BLaER1 treated with 17β-estradiol and CSF1 and Interleukin-3, amounts not matched to agents 10 nM and 100 nM (cell line): ENCODE results near the gene WDR4.

Experiments
- H3K27ac ChIP-seq, 11 experiments: shearing (Covaris generic); formaldehyde crosslinking; 2 replicates each; pipeline ENCODE4 v1.8.1; 2022
- H3K27me3 ChIP-seq, 11 experiments: shearing (Covaris generic); formaldehyde crosslinking; 2 replicates each; pipeline ENCODE4 v1.8.1; 2022
- H3K36me3 ChIP-seq, 11 experiments: shearing (Covaris generic); formaldehyde crosslinking; 2 replicates each; pipeline ENCODE4 v1.8.1; 2022
- H3K4me1 ChIP-seq, 10 experiments: shearing (Covaris generic); formaldehyde crosslinking; 2 replicates each; pipeline ENCODE4 v1.8.1; 2022
- H3K4me2 ChIP-seq, 11 experiments: shearing (Covaris generic); formaldehyde crosslinking; 2 replicates each; pipeline ENCODE4 v1.8.1; 2022
- H3K4me3 ChIP-seq, 10 experiments: shearing (Covaris generic); formaldehyde crosslinking; 2 replicates each; pipeline ENCODE4 v1.8.1; 2022
- H3K9ac ChIP-seq, 11 experiments: shearing (Covaris generic); formaldehyde crosslinking; 2 replicates each; pipeline ENCODE4 v1.8.1; 2022
- H3K9me3 ChIP-seq, 11 experiments: shearing (Covaris generic); formaldehyde crosslinking; replicated peaks in 1 of 11; 2 replicates each; pipeline ENCODE4 v1.8.1; 2022
- H4K20me1 ChIP-seq, 11 experiments: shearing (Covaris generic); formaldehyde crosslinking; 2 replicates each; pipeline ENCODE4 v1.8.1; 2022
- Cebpa-rat ChIP-seq, 11 experiments: shearing (Covaris generic); IDR thresholded peaks; 2 replicates each; pipeline ENCODE4 v1.8.1; 2022

The WDR4 gene

DNA sequence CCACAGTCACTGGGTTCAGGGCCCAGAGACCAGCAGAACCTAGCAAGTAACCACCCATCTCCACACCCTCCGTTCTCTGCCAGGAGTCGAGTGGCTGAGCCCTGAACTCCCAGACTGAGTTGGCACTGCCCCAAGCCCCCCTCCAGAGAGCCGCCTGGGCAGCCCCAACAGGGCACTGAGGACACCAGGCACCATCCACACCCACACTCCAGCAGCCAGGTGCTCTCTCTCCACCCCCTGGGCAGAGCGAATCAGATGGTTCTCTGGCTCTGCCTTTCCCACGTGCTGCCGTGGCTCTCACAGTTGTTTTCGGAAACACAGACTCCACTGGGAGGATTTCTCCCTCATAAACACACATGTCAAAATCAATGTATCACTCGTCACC lies 13.6 kb downstream of the WDR4 start:
- Histone ChIP-seq H3K9ac (peak overlapping the region in 9 of 11 experiments; percentile 7 to 64 (median 56); a peak in 16 of 22 replicates), H3K4me2 (peak overlapping the region; percentile 74 to 96 (median 85)), H3K27ac (peak overlapping the region in 8 of 11 experiments; percentile 36 to 66 (median 52); a peak in 15 of 22 replicates), H4K20me1 (peaks cover 21 to 98% (median 97%) of the 10 kb centered on the region in 11 experiments; a peak in 21 of 22 replicates), H3K4me1 (peaks cover 15 to 67% (median 52%) of the 10 kb centered on the region in 10 experiments), H3K4me3 (peak overlapping the region in 4 of 10 experiments; percentile 22 to 40 (median 26); a peak in 3 of 20 replicates), H3K9me3 (no peaks in the 10 kb centered on the region), H3K36me3 (peaks cover 64 to 94% (median 78%) of the 10 kb centered on the region in 11 experiments), H3K27me3 (no peaks in the 10 kb centered on the region)
- no peak for TF ChIP-seq Cebpa-rat (IDR thresholded peaks at IDR 0.05)

DNA sequence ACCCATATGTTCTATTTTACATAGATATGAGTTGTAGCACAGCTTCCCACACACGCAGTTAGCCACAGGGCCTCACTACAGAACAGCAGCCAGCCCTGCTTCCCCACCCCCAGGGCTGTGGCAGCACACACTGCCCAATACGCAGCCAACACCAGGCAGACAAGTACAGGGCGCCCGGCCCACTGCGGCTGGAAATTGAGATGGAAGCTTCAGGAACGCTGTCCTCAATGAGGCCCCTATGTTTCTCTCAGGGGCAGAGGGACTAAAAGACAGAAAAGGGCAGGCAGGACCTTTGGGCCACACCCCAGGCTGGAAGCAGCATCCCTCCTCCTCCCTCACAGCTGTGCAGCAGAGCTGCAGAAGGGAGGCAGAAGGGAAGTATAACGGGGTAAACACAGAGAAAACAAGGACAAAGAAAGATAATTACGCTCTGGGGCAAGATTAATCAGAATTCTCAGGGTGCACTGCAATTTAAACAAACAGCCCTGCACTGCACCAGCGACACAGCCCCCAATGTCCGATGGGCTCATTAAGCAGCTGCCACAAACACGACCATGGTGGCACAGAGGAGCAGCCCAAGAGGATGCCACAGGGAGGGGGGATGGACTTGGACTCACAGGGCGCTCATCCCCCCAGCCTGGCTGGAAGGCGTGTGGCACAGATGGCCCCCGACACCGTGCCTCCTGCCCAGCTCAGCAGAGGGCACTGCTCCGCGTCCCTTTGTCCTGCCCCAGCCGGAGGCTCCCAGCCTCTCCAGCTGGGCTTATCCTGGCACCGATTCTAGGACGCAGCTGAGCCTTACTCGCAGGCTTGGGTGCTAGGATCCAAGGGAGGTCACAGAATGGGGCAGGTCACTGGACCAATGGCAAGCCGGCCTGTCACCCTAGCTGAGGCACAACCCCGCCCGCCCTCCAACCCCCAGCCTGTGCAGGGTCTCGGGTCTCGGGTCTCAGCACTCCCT lies 14.2 kb downstream of the WDR4 start:
- Histone ChIP-seq H4K20me1 (peaks cover 21 to 98% (median 97%) of the 10 kb centered on the region in 11 experiments; a peak in 21 of 22 replicates), H3K4me2 (peak overlapping the region; percentile 74 to 96 (median 85)), H3K4me3 (0 out of 20 replicates have a peak overlapping the region, but pooled peaks of 1 of the 10 experiments have one; percentile 29), H3K27ac (peak overlapping the region in 7 of 11 experiments; percentile 44 to 66 (median 52); a peak in 13 of 22 replicates), H3K9me3 (no peaks in the 10 kb centered on the region), H3K4me1 (peaks cover 15 to 68% (median 53%) of the 10 kb centered on the region in 10 experiments), H3K27me3 (no peaks in the 10 kb centered on the region), H3K36me3 (peaks cover 64 to 94% (median 78%) of the 10 kb centered on the region in 11 experiments), H3K9ac (peak overlapping the region in 9 of 11 experiments; percentile 7 to 64 (median 56); a peak in 13 of 22 replicates)
- TF ChIP-seq Cebpa-rat (IDR thresholded peaks at IDR 0.05) = no peak

DNA sequence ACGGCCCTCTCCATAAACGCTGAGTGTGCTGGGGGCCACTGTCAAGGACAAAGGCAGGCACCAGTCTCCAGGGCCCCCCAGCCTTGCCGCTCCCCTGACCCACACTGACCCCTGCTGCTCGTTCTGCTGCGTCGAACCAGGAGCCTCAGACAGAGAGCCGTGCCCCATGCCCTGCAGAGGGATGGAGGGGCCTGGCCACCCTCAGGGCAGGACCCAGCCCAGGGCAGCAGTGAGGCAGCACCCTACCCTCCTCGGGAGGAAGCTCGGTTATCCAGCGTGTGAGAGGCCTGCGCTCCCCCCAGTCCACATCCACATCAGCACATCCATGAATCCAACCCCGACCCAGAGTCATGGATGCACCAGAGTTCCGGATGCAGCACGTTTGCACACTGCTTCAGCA lies 15.1 kb downstream of the WDR4 start:
- H4K20me1 ChIP-seq = peaks cover 21 to 98% (median 97%) of the 10 kb centered on the region in 11 experiments; a peak in 21 of 22 replicates
- H3K27ac ChIP-seq = peak overlapping the region in 1 of 11 experiments; percentile 66; a peak in 1 of 22 replicates
- H3K9ac ChIP-seq = peak overlapping the region in 3 of 11 experiments; percentile 29 to 64 (median 60); a peak in 4 of 22 replicates
- H3K27me3 ChIP-seq = no peaks in the 10 kb centered on the region
- H3K4me3 ChIP-seq = no peak overlapping the region
- peaks cover 15 to 74% (median 54%) of the 10 kb centered on the region in 10 experiments for H3K4me1 ChIP-seq
- H3K4me2 ChIP-seq = peak overlapping the region in 6 of 11 experiments; percentile 84 to 96 (median 88); a peak in 10 of 22 replicates
- TF ChIP-seq Cebpa-rat (IDR thresholded peaks at IDR 0.05) = no peak
- H3K9me3 ChIP-seq = no peaks in the 10 kb centered on the region
- peaks cover 62 to 94% (median 78%) of the 10 kb centered on the region in 11 experiments for H3K36me3 ChIP-seq

DNA sequence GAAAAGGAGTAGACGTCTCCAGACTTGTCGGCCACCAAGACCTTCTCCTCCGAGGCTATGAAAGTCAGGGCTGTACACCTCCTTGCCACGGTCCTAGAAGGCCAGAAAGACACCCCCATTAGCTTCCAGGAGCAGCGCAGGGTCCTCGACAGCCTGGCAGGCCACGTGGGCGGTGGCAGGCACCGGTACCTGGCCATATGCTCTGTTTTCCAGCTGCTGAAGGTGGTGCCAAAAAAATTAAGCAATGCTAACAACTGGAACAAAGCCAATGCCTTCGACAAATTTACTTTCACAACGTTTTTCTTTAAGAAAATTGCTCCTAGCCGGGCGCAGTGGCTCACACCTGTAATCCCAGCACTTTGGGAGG lies 15.9 kb downstream of the WDR4 start:
- H3K4me3 ChIP-seq = no peak overlapping the region
- H3K9me3 ChIP-seq = no peaks in the 10 kb centered on the region
- no peaks in the 10 kb centered on the region for H3K27me3 ChIP-seq
- peaks cover 24 to 98% (median 97%) of the 10 kb centered on the region in 11 experiments; a peak in 21 of 22 replicates for H4K20me1 ChIP-seq
- H3K4me2 ChIP-seq = no peak overlapping the region
- peaks cover 15 to 76% (median 60%) of the 10 kb centered on the region in 10 experiments for H3K4me1 ChIP-seq
- peaks cover 62 to 94% (median 78%) of the 10 kb centered on the region in 11 experiments for H3K36me3 ChIP-seq
- no peak overlapping the region for H3K27ac ChIP-seq
- H3K9ac ChIP-seq = no peak overlapping the region
- no peak for TF ChIP-seq Cebpa-rat (IDR thresholded peaks at IDR 0.05)

DNA sequence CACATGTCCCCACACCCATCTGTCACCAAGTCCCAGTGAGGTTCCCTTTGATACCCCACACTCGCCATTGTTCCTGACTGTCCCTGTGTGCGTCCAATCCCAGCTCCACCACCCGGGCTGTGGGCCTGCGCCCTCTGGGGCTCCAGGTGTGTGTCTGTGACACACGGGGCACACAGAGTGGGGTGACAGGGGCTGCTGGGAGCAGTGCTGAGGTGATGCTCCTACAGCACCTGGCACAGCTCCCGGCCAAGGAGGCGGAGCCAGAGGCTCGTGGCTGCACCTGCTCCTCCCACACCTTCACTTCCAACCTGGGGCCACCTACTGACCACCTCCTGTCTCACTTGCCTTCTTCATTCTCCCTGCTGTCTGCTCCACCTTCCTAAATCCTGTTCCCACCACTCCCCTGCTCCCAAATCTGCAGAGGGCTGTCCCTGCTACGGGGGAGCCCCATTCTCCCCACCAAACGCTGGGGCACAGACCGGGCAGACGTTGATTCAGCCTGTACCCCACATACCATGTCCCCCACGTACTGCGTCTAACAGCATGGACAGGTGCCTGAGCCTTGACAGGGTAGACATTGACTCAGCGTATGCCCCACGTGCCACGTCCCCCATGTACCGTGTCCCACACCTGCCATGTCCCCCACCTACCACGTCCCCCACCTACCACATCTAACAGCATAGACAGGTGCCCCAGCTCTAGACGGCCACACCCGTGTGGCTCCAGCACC lies 16.4 kb downstream of the WDR4 start:
- Histone ChIP-seq H3K36me3 (peaks cover 61 to 94% (median 78%) of the 10 kb centered on the region in 11 experiments), H3K9ac (no peak overlapping the region)

DNA sequence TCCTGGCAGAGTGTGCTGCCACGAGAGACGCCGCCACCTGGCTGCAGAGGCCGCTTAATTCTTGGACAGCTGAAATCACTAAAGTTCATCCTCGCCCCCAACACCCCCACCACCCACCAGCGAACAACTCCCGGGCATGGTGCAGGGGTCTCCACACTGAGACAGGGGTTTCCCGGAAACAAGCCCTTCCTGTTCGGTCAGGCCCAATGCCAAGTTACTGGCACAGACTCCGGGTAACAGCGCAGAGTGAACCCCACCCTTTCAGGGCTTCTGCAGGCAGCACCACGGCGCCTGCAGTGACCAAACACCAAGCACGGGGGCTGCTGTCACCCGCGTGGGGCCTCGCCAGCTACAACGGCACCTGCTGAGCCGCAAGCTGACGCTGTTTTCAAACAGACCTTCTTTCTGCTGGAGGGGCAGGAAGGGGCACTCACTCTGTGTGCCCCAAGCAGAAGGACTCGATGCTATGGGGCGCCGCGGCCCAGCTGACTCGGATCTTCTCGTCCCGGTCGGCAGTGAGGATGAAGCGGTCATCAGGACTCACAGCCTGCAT lies 17.4 kb downstream of the WDR4 start:
- H3K4me1 ChIP-seq = peaks cover 21 to 77% (median 60%) of the 10 kb centered on the region in 10 experiments
- H3K27me3 ChIP-seq = no peaks in the 10 kb centered on the region
- H3K27ac ChIP-seq = no peak overlapping the region
- peaks cover 37 to 98% (median 97%) of the 10 kb centered on the region in 11 experiments; a peak in 21 of 22 replicates for H4K20me1 ChIP-seq
- no peaks in the 10 kb centered on the region for H3K9me3 ChIP-seq
- peaks cover 66 to 94% (median 84%) of the 10 kb centered on the region in 11 experiments for H3K36me3 ChIP-seq
- H3K9ac ChIP-seq = no peak overlapping the region
- TF ChIP-seq Cebpa-rat (IDR thresholded peaks at IDR 0.05) = no peak
- no peak overlapping the region for H3K4me2 ChIP-seq
- H3K4me3 ChIP-seq = no peak overlapping the region

More for the DNA sequence above, 16.4 kb downstream of the WDR4 start:
- Histone ChIP-seq H3K27me3 (no peaks in the 10 kb centered on the region), H3K27ac (no peak overlapping the region), H4K20me1 (peaks cover 29 to 98% (median 97%) of the 10 kb centered on the region in 11 experiments; a peak in 21 of 22 replicates), H3K4me1 (peaks cover 20 to 77% (median 60%) of the 10 kb centered on the region in 10 experiments), H3K4me2 (no peak overlapping the region), H3K9me3 (no peaks in the 10 kb centered on the region), H3K4me3 (no peak overlapping the region)
- TF ChIP-seq Cebpa-rat (IDR thresholded peaks at IDR 0.05) = no peak

DNA sequence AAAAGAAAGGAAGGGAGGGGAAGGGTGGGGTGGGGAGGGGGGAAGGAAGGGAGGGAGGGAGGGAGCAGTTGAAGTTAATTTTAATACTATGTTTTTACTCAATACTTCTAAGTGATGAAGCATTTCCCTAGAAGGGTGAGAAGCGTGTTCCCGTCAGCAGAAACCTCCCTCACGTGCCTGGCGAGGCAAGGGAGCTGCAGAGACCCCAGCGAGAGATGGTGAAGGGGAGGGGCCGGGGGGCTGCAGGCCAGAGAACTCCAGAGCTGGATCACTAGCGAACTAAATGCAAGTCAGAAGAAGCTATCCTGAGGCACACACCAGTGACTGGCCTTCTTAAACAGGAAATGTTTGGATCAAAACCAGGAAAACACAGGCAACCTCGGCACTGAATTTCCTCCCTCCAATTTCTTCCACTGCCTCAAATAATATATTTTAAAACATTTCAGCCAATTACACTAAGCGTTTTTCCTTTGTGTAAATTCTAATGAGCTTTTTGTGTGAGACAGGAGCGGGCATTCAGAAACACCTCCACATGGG lies 18.0 kb downstream of the WDR4 start:
- TF ChIP-seq Cebpa-rat (IDR thresholded peaks at IDR 0.05) = no peak
- Histone ChIP-seq H3K4me2 (no peak overlapping the region), H3K27ac (no peak overlapping the region), H4K20me1 (peaks cover 40 to 98% (median 97%) of the 10 kb centered on the region in 11 experiments), H3K4me3 (no peak overlapping the region), H3K27me3 (no peaks in the 10 kb centered on the region), H3K36me3 (peaks cover 69 to 94% (median 88%) of the 10 kb centered on the region in 11 experiments), H3K9ac (no peak overlapping the region), H3K4me1 (peaks cover 19 to 77% (median 60%) of the 10 kb centered on the region in 10 experiments), H3K9me3 (no peaks in the 10 kb centered on the region)

DNA sequence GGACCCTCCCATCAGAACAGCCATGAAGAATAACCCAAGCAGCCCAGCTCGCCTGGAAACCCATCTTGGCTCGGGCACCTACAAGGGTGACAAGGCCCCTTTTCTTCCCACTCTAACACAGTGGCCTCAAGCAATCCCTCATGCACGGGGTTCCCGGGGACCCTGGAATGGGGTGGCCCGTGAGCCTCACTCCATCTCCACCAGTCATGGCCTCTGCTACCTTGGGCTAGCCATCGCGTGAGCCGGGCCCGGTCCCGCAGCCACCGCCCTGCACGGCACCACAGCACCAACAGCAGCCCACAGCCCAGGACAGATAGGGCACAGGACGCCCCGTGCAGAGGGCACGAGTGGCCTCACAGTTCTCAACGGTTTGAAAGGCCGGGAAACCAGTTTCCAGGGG lies 19.0 kb downstream of the WDR4 start:
- no peak for TF ChIP-seq Cebpa-rat (IDR thresholded peaks at IDR 0.05)
- H3K4me3 ChIP-seq = no peak overlapping the region
- peaks cover 73 to 97% (median 94%) of the 10 kb centered on the region in 11 experiments for H3K36me3 ChIP-seq
- no peaks in the 10 kb centered on the region for H3K9me3 ChIP-seq
- H3K27me3 ChIP-seq = no peaks in the 10 kb centered on the region
- H3K9ac ChIP-seq = no peak overlapping the region
- H3K4me2 ChIP-seq = no peak overlapping the region
- no peak overlapping the region for H3K27ac ChIP-seq
- peaks cover 36 to 98% (median 97%) of the 10 kb centered on the region in 11 experiments for H4K20me1 ChIP-seq
- peaks cover 22 to 77% (median 60%) of the 10 kb centered on the region in 10 experiments for H3K4me1 ChIP-seq
